Panc1 (cell line): ENCODE data around the gene MROH2A. TPM values are rescaled to one million over a fixed set of nuclear protein-coding genes. Genes with fewer than 3 reads are reported as not detected.
A peak's percentile ranks its signal among the peaks of the same experiment; 100 is the strongest.

Experiments
- ATAC-seq: fragments of 200-7000 bp; cut with Tn5 transposase; 2 replicates; pipeline ENCODE4 v1.9.1; 2020; ENCODE audit warnings: mild to moderate bottlenecking, moderate library complexity
- BruUV-seq: library from RNA; stranded (reverse); fragments of 400-500 nt; replicated peaks from 2 replicates; lab custom pipeline; 2021; lab: Mats Ljungman, UMichigan
- CTCF ChIA-PET: fragments of 300-600 bp; sonication (Branson Sonifier 250); formaldehyde crosslinking; loops from one replicate; lab custom pipeline; 2022; ENCODE audit warnings: antibody characterized with exemption; lab: Charles Lee
- POLR2A ChIA-PET: fragments of 300-600 bp; sonication (Branson Sonifier 250); formaldehyde crosslinking; loops from one replicate; lab custom pipeline; 2022; ENCODE audit warnings: antibody characterized with exemption; lab: Charles Lee
- DNase-seq: peaks from one replicate; pipeline ENCODE4 v3.0.0-alpha.2; 2010; ENCODE audit warnings: low read depth, low spot score
- H3K27ac ChIP-seq: 2 replicates; pipeline ENCODE4 v1.5.1; 2011; ENCODE audit warnings: mild to moderate bottlenecking, low read length, inconsistent platforms
- H3K27me3 ChIP-seq: fragments of 200-500 bp; sonication (Bioruptor generic); 2 replicates; pipeline ENCODE4 v1.6.0; 2014; ENCODE audit warnings: low read length, inconsistent platforms; ENCODE audit not compliant: control insufficient read depth, insufficient read depth
- H3K36me3 ChIP-seq: fragments of 200-500 bp; sonication (Bioruptor generic); 2 replicates; pipeline ENCODE4 v1.5.1; 2014; ENCODE audit warnings: inconsistent platforms, mild to moderate bottlenecking, low read length, moderate library complexity; ENCODE audit not compliant: control insufficient read depth, insufficient read depth
- H3K4me1 ChIP-seq: 2 replicates; pipeline ENCODE4 v1.5.1; 2011; ENCODE audit warnings: inconsistent platforms, mild to moderate bottlenecking, low read length, moderate library complexity; ENCODE audit not compliant: control insufficient read depth, insufficient read depth
- H3K4me3 ChIP-seq, 2 experiments: 2 replicates each; pipeline ENCODE4 v1.5.1; 2011 to 2012; ENCODE audit warnings: low read depth in 2 of 2, low read length in 2 of 2, mild to moderate bottlenecking in 2 of 2, inconsistent platforms in 1 of 2, moderate library complexity in 1 of 2
- H3K9me3 ChIP-seq: fragments of 200-500 bp; sonication (Bioruptor generic); 2 replicates; pipeline ENCODE4 v1.5.1; 2014; ENCODE audit warnings: low read depth, mild to moderate bottlenecking, inconsistent platforms, low read length, moderate library complexity; ENCODE audit not compliant: control insufficient read depth, insufficient read depth
- POLR2AphosphoS5 ChIP-seq: IDR thresholded peaks from 2 replicates; pipeline ENCODE4 v1.6.1; 2012; ENCODE audit warnings: mild to moderate bottlenecking, low read depth, low read length, moderate library complexity
- SIN3A ChIP-seq: IDR thresholded peaks from 2 replicates; pipeline ENCODE4 v1.6.1; 2012; ENCODE audit warnings: low read depth, mild to moderate bottlenecking, low read length, moderate library complexity, borderline replicate concordance; ENCODE audit not compliant: insufficient read depth
- TCF7L2 ChIP-seq: IDR thresholded peaks from 2 replicates; pipeline ENCODE4 v1.6.1; 2011; ENCODE audit warnings: mild to moderate bottlenecking, low read depth, low read length, inconsistent platforms
- in situ Hi-C: cut with HindIII; loops from 2 replicates; pipeline ENCODE4 v1.10.0; 2016; ENCODE audit warnings: low sequenced_read_pairs, low pct_unique_long_range_greater_than_20kb
- intact Hi-C: fragments of 100-400 bp; cut with micrococcal nuclease; formaldehyde crosslinking; loops from one replicate; pipeline ENCODE4 v1.10.0; 2022; ENCODE audit not compliant: unreplicated experiment
- total RNA-seq: library from RNA; stranded (reverse); gene quantifications from one replicate; pipeline ENCODE4 v1.2.1, GENCODE V29; 2021; ENCODE audit not compliant: unreplicated experiment
- TF ChIP-seq, protein P1 (sequence below), 2 experiments: IDR thresholded peaks; 2 replicates each; pipeline ENCODE4 v1.6.1; 2011 to 2012; ENCODE audit warnings: low read depth in 2 of 2, control low read depth in 1 of 2, low read length in 1 of 2, mild to moderate bottlenecking in 1 of 2, moderate library complexity in 1 of 2; ENCODE audit not compliant: insufficient read depth in 1 of 2
- TF ChIP-seq, protein P2 (sequence below): fragments of 450-650 bp; IDR thresholded peaks from 2 replicates; pipeline ENCODE4 v1.5.1; 2017; ENCODE audit warnings: mild to moderate bottlenecking

MROH2A gene
- total RNA-seq, 1 experiment from 2014 or later: not detected

DNA sequence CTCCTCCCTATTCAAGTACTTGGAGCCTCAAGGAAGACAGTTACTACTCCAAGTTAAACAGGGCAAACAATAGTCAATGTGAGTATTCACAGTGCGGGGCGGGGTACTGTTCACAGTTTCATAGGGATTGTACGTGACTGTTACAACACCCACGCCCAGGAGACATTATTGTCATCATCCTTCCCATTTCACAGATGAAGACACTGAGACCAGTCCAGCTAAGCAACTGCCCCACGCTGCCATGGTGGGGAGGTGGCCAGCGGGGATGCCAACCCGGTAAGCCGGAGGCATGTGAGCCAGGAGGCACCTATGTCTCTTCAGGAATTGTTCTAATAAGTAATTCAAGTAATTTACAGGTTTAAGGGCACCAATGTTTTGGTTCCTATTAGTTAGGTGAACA is 75.2 kb downstream of the MROH2A start:
- no peak for TF ChIP-seq TCF7L2
- no peak for TF ChIP-seq SIN3A
- no peak; the same call in 1 of the 2 replicates for TF ChIP-seq POLR2AphosphoS5
- TF ChIP-seq, protein P1, sequence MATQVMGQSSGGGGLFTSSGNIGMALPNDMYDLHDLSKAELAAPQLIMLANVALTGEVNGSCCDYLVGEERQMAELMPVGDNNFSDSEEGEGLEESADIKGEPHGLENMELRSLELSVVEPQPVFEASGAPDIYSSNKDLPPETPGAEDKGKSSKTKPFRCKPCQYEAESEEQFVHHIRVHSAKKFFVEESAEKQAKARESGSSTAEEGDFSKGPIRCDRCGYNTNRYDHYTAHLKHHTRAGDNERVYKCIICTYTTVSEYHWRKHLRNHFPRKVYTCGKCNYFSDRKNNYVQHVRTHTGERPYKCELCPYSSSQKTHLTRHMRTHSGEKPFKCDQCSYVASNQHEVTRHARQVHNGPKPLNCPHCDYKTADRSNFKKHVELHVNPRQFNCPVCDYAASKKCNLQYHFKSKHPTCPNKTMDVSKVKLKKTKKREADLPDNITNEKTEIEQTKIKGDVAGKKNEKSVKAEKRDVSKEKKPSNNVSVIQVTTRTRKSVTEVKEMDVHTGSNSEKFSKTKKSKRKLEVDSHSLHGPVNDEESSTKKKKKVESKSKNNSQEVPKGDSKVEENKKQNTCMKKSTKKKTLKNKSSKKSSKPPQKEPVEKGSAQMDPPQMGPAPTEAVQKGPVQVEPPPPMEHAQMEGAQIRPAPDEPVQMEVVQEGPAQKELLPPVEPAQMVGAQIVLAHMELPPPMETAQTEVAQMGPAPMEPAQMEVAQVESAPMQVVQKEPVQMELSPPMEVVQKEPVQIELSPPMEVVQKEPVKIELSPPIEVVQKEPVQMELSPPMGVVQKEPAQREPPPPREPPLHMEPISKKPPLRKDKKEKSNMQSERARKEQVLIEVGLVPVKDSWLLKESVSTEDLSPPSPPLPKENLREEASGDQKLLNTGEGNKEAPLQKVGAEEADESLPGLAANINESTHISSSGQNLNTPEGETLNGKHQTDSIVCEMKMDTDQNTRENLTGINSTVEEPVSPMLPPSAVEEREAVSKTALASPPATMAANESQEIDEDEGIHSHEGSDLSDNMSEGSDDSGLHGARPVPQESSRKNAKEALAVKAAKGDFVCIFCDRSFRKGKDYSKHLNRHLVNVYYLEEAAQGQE (IDR thresholded peaks at IDR 0.05; ENCODE audit: insufficient read depth in 1 of 2, low read depth in 2 of 2, low read length in 1 of 2): no peak
- TF ChIP-seq, protein P2, sequence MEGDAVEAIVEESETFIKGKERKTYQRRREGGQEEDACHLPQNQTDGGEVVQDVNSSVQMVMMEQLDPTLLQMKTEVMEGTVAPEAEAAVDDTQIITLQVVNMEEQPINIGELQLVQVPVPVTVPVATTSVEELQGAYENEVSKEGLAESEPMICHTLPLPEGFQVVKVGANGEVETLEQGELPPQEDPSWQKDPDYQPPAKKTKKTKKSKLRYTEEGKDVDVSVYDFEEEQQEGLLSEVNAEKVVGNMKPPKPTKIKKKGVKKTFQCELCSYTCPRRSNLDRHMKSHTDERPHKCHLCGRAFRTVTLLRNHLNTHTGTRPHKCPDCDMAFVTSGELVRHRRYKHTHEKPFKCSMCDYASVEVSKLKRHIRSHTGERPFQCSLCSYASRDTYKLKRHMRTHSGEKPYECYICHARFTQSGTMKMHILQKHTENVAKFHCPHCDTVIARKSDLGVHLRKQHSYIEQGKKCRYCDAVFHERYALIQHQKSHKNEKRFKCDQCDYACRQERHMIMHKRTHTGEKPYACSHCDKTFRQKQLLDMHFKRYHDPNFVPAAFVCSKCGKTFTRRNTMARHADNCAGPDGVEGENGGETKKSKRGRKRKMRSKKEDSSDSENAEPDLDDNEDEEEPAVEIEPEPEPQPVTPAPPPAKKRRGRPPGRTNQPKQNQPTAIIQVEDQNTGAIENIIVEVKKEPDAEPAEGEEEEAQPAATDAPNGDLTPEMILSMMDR: no peak
- no peaks in the 10 kb centered on the region for H3K27me3 ChIP-seq
- TSS peak; percentile 68 for BruUV-seq
- in situ Hi-C loops (no loop called here), intact Hi-C loops (no loop called here)
- ChIA-PET CTCF (no interaction called here), POLR2A (interaction anchor here (0.7 kb wide), 1 partner anchor 86 kb away, joined by 4 read pairs; no protein-coding TSS in a partner anchor)
- no peaks in the 10 kb centered on the region for H3K9me3 ChIP-seq
- H3K27ac ChIP-seq: peak overlapping the region; percentile 99
- peak overlapping the region; percentile 88 to 94 for H3K4me3 ChIP-seq
- peaks cover 29% of the 10 kb centered on the region for H3K36me3 ChIP-seq
- H3K4me1 ChIP-seq: peaks cover 35% of the 10 kb centered on the region
- DNase-seq (no peak), ATAC-seq (no peak)

DNA sequence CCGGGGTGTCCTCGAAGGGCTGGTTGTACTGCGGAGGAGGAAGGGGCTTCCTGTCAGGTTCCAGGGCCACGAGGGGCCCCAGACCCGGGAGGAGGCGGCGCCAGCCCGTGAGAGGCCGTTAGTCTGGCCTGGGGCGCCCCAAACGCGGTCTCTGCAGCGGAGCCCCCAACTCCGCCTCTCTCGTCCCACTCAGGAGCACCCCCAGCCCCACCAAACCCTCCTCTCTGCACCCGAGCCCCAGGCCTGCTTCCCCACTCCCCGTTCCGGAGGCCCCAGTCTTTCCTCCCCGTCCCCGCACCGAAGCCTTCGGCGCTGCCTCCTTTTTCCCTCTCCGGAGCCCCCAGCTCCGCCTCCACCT is 75.7 kb downstream of the MROH2A start:
- peaks cover 29% of the 10 kb centered on the region for H3K36me3 ChIP-seq
- intact Hi-C loops: no loop called here
- TF ChIP-seq TCF7L2: no peak
- DNase-seq (no peak), ATAC-seq (peak; percentile 2)
- H3K9me3 ChIP-seq: no peaks in the 10 kb centered on the region
- H3K27ac ChIP-seq: peak overlapping the region; percentile 99
- in situ Hi-C loops: no loop called here
- ChIA-PET CTCF (no interaction called here), POLR2A (no interaction called here)
- no peaks in the 10 kb centered on the region for H3K27me3 ChIP-seq
- peak overlapping the region; percentile 88 to 94 for H3K4me3 ChIP-seq
- BruUV-seq: no TSS peak
- peaks cover 38% of the 10 kb centered on the region for H3K4me1 ChIP-seq

DNA sequence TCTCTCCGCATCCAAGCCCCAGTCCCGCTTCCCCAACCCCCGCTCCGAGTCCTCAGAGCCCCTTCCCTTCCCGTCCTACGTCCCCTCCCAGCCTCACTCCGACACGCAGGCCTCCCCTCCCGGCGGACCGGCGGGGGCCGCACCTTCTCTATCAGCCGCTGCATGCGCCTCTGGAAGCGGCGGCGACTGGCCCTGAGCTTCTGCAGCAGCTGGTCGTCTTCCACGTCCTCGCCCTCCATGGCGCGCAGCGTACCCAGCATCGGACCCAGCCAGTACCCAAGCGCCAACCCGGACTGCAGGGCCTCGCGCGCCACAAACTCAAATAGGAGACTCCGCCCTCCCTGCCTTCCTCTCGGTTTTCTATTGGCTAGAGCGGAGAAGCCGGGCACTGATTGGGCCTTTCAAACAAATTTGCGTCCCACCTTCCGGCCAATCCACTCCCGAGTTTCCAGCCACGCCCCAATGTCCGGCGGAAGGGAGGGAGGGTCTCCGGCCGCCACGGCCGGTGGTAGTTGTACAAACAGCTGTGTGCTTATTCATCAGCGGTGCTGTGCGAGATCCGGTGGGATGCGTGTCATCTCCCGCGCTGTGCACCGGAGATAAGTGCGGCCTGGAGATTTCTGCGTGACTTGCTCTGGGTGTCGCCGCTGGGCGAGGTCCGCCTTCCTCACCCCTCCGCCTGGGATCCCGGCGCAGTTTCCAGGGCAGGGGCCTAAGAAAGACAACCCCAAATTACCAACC is 76.3 kb downstream of the MROH2A start, which contains the start of gene HJURP:
HJURP (minus strand) TSS at position 295 of the 741 bp plus-strand sequence; CDS start at position 260, 35 bp downstream.
- ChIA-PET POLR2A (interaction anchor here (0.6 kb wide), 1 partner anchor 762 kb away, joined by 3 read pairs; no protein-coding TSS in a partner anchor), CTCF (no interaction called here)
- peaks cover 38% of the 10 kb centered on the region for H3K4me1 ChIP-seq
- H3K36me3 ChIP-seq: peaks cover 29% of the 10 kb centered on the region
- no TSS peak for BruUV-seq
- H3K4me3 ChIP-seq: peak within 1 kb of the TSS; percentile 88 to 94
- H3K27ac ChIP-seq: peak within 1 kb of the TSS; percentile 99
- no peaks in the 10 kb centered on the region for H3K27me3 ChIP-seq
- DNase-seq (peak; percentile 89), ATAC-seq (peak; percentile 94)
- intact Hi-C loops (no loop called here), in situ Hi-C loops (no loop called here)
- TF ChIP-seq TCF7L2 (no peak), POLR2AphosphoS5 (peak; percentile 85), SIN3A (peak; percentile 88; the same call in 1 of the 2 replicates)
- TF ChIP-seq, protein P2: no peak
- TF ChIP-seq, protein P1 (IDR thresholded peaks at IDR 0.05; ENCODE audit: insufficient read depth in 1 of 2, low read depth in 2 of 2, low read length in 1 of 2): no peak
- no peaks in the 10 kb centered on the region for H3K9me3 ChIP-seq
